Measurements from ENCODE around the gene CHRNA9.

GRCh38 chr4:40337051-40337450 is 1.9 kb downstream of the CHRNA9 start:
- TF ChIP-seq CTCF (IDR thresholded peaks at IDR 0.05) (no peak), EP300 (IDR thresholded peaks at IDR 0.05) (no peak)

Measured in stomach (tissue), 4 donors.